ENCODE data around the gene ARHGEF28. TPM values are rescaled to one million over a fixed set of nuclear protein-coding genes. Genes with fewer than 3 reads are reported as not detected.

The ARHGEF28 gene
- total RNA-seq, 4 donors from 2014 or later = 13.3 to 19.0 (median 16.9) TPM

- no peaks in the 10 kb centered on the region for H3K27me3 ChIP-seq
These were observed 212.9 kb downstream of the ARHGEF28 start for GRCh38 chr5:73838901-73839300.

GRCh38 chr5:73841641-73842040 is 215.6 kb downstream of the ARHGEF28 start:
- no peak overlapping the region for H3K27ac ChIP-seq
- no peaks in the 10 kb centered on the region for H3K27me3 ChIP-seq
- no peaks in the 10 kb centered on the region for H3K9me3 ChIP-seq
- H3K4me1 ChIP-seq = no peaks in the 10 kb centered on the region
- no peak for DNase-seq
- H3K36me3 ChIP-seq = no peaks in the 10 kb centered on the region
- H3K4me3 ChIP-seq = no peak overlapping the region
- no peak for TF ChIP-seq CTCF (IDR thresholded peaks at IDR 0.05)
- TF ChIP-seq POLR2A (IDR thresholded peaks at IDR 0.05) = no peak

More at GRCh38 chr5:73838901-73839300, 212.9 kb downstream of the ARHGEF28 start:
- TF ChIP-seq CTCF (IDR thresholded peaks at IDR 0.05) = no peak
- no peak for TF ChIP-seq POLR2A (IDR thresholded peaks at IDR 0.05)
- Histone ChIP-seq H3K4me1 (no peaks in the 10 kb centered on the region), H3K9me3 (no peaks in the 10 kb centered on the region), H3K27ac (no peak overlapping the region), H3K4me3 (no peak overlapping the region), H3K36me3 (no peaks in the 10 kb centered on the region)
- DNase-seq = no peak

GRCh38 chr5:73844165-73844564 is 218.2 kb downstream of the ARHGEF28 start:
- DNase-seq = no peak
- H3K9me3 ChIP-seq = no peaks in the 10 kb centered on the region
- no peaks in the 10 kb centered on the region for H3K27me3 ChIP-seq
- H3K4me1 ChIP-seq = no peaks in the 10 kb centered on the region
- H3K4me3 ChIP-seq = no peak overlapping the region
- TF ChIP-seq POLR2A (IDR thresholded peaks at IDR 0.05) (no peak), CTCF (IDR thresholded peaks at IDR 0.05) (no peak)
- no peak overlapping the region for H3K27ac ChIP-seq
- H3K36me3 ChIP-seq = no peaks in the 10 kb centered on the region

- Histone ChIP-seq H3K4me1 (no peaks in the 10 kb centered on the region), H3K4me3 (no peak overlapping the region), H3K36me3 (no peaks in the 10 kb centered on the region), H3K9me3 (no peaks in the 10 kb centered on the region), H3K27ac (no peak overlapping the region), H3K27me3 (no peaks in the 10 kb centered on the region)
- DNase-seq = no peak
- no peak for TF ChIP-seq CTCF (IDR thresholded peaks at IDR 0.05)
- no peak for TF ChIP-seq POLR2A (IDR thresholded peaks at IDR 0.05)
These were observed 225.6 kb downstream of the ARHGEF28 start for GRCh38 chr5:73851471-73852181.

GRCh38 chr5:73853091-73853490 is 227.1 kb downstream of the ARHGEF28 start:
- TF ChIP-seq CTCF (IDR thresholded peaks at IDR 0.05) (no peak), POLR2A (IDR thresholded peaks at IDR 0.05) (no peak)
- H3K4me3 ChIP-seq = no peak overlapping the region
- H3K27ac ChIP-seq = no peak overlapping the region
- no peaks in the 10 kb centered on the region for H3K4me1 ChIP-seq
- DNase-seq = no peak
- H3K27me3 ChIP-seq = no peaks in the 10 kb centered on the region
- no peaks in the 10 kb centered on the region for H3K36me3 ChIP-seq
- H3K9me3 ChIP-seq = no peaks in the 10 kb centered on the region
